Kidney (tissue), 14 donors: ENCODE results near the gene PTEN. TPM values are rescaled to one million over a fixed set of nuclear protein-coding genes. Genes with fewer than 3 reads are reported as not detected.

Experiments
- DNase-seq, 5 donors: peaks; one replicate each; pipeline ENCODE4 v3.0.0-alpha.2; 2013 to 2020
- FAIRE-seq: peaks from 2 replicates; lab custom pipeline; 2012; peaks lifted over from hg19 to GRCh38; lab: Jason Lieb, UNC
- H3K27ac ChIP-seq, 2 donors: one replicate each; pipeline ENCODE4 v1.7.0; 2013; ENCODE audit warnings: low read depth in 2 of 2, low read length in 2 of 2, inconsistent platforms in 1 of 2
- H3K27me3 ChIP-seq: one replicate; pipeline ENCODE4 v1.7.1; 2013; ENCODE audit warnings: low read length, inconsistent platforms; ENCODE audit not compliant: control insufficient read depth, insufficient read depth
- H3K36me3 ChIP-seq, 3 donors: one replicate each; pipeline versions ENCODE4 v1.7.0 to v1.7.1; 2013; ENCODE audit warnings: low read length in 3 of 3, control low read depth in 1 of 3, inconsistent platforms in 1 of 3; ENCODE audit not compliant: insufficient read depth in 3 of 3, control insufficient read depth in 2 of 3
- H3K4me1 ChIP-seq, 3 donors: one replicate each; pipeline versions ENCODE4 v1.7.0 to v1.7.1; 2013; ENCODE audit warnings: low read length in 3 of 3, inconsistent platforms in 1 of 3, low read depth in 1 of 3; ENCODE audit not compliant: control insufficient read depth in 2 of 3, insufficient read depth in 2 of 3
- H3K4me3 ChIP-seq, 3 donors: one replicate each; pipeline versions ENCODE4 v1.7.0 to v1.8.1; 2013; ENCODE audit warnings: low read length in 3 of 3, control low read depth in 1 of 3, inconsistent platforms in 1 of 3
- H3K9ac ChIP-seq, 3 donors: one replicate each; pipeline versions ENCODE4 v1.7.0 to v1.7.1; 2013; ENCODE audit warnings: low read length in 3 of 3, control low read depth in 1 of 3, inconsistent platforms in 1 of 3
- H3K9me3 ChIP-seq, 3 donors: one replicate each; pipeline versions ENCODE4 v1.7.0 to v1.7.1; 2013; ENCODE audit warnings: low read length in 3 of 3, control low read depth in 1 of 3, inconsistent platforms in 1 of 3; ENCODE audit not compliant: control insufficient read depth in 2 of 3, insufficient read depth in 1 of 3
- CTCF ChIP-seq: IDR thresholded peaks from 3 replicates; pipeline ENCODE4 v1.5.1; 2012; ENCODE audit warnings: mild to moderate bottlenecking, moderate library complexity, borderline replicate concordance; ENCODE audit not compliant: insufficient read depth; ENCODE audit errors: extremely low read depth
- intact Hi-C: fragments of 100-400 bp; cut with DNase I; formaldehyde crosslinking; loops from one replicate; pipeline ENCODE4 v1.11.1; 2022
- polyA plus RNA-seq: library from polyadenylated mRNA; stranded (reverse); fragments of 350-450 nt; fragmentation: Illumina TruSeq; extraction: RNeasy Lipid Tissue Mini Kit (QIAGEN cat#74804); gene quantifications from one replicate; pipeline ENCODE4 v1.2.3, GENCODE V29; 2014; ENCODE audit warnings: low read depth, low replicate concordance; ENCODE audit not compliant: insufficient read depth
- total RNA-seq: library from RNA; stranded (reverse); fragmentation: NEBNext Ultra II Directional; extraction: Animal tissue kit (Norgen Biotek cat#: 25700); gene quantifications from one replicate; pipeline ENCODE4 v1.2.1, GENCODE V29; 2021
- donor health status: control.
- donor health status: control.
- donor health status: control.
- donor health status: control.
- donor health status: control.
- donor health status: DM: yes; HTN: yes; CAD: no.
- donor health status: Normal renal cell carcinoma (clear cell type).

The PTEN gene
- total and polyA plus RNA-seq, 2 donors from 2014 or later, result 22.3 to 154 TPM

GRCh38 chr10:87930141-87930540 is 66.7 kb downstream of the PTEN start:
- H3K4me1 ChIP-seq, result no peaks in the 10 kb centered on the region
- DNase-seq (no peak), FAIRE-seq (peak; percentile 32)
- H3K27ac ChIP-seq, result no peak overlapping the region
- no peaks in the 10 kb centered on the region for H3K27me3 ChIP-seq
- no peak overlapping the region for H3K4me3 ChIP-seq
- H3K9me3 ChIP-seq, result no peaks in the 10 kb centered on the region
- TF ChIP-seq CTCF, result no peak
- H3K36me3 ChIP-seq, result no peaks in the 10 kb centered on the region
- H3K9ac ChIP-seq, result no peak overlapping the region
- intact Hi-C loops, result no loop called here

DNA sequence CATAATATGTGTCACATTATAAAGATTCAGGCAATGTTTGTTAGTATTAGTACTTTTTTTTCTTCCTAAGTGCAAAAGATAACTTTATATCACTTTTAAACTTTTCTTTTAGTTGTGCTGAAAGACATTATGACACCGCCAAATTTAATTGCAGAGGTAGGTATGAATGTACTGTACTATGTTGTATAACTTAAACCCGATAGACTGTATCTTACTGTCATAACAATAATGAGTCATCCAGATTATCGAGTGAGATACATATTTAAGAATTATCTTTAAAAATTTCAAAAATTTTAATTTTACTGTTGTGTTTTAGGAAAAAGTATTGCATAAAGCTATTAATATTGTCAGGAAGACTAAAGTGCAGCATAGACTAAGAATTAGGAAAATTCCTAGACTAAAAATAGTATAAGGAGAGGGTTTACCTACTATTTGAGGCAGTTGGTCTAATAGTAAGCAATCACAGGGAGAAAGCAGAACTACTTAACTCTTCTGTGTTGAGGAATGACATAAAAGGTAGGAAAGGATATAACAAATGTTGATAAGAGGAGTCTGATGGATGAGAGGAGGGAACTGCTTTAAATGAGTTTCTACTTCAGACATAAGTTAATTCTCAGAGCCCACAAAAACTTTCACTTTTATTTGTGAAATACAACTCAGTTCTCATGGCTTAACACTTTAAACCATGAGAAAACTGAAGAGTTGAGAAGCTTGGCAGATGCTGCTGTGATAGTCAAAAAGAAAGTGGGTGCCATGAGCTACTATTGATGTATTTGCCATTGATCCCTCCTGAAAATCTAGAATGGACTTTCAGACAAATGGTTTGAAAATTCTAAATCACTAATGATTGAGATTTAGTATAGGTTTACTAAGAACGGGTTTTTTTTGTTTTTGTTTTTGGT is 67.8 kb downstream of the PTEN start:
- FAIRE-seq (no peak), DNase-seq (no peak)
- H3K4me1 ChIP-seq, result no peaks in the 10 kb centered on the region
- no peak overlapping the region for H3K4me3 ChIP-seq
- no peaks in the 10 kb centered on the region for H3K27me3 ChIP-seq
- H3K9ac ChIP-seq, result no peak overlapping the region
- peaks cover 0 to 2% (median 0%) of the 10 kb centered on the region in 3 donors for H3K36me3 ChIP-seq
- H3K27ac ChIP-seq, result no peak overlapping the region
- intact Hi-C loops, result no loop called here
- TF ChIP-seq CTCF, result no peak
- no peaks in the 10 kb centered on the region for H3K9me3 ChIP-seq

DNA sequence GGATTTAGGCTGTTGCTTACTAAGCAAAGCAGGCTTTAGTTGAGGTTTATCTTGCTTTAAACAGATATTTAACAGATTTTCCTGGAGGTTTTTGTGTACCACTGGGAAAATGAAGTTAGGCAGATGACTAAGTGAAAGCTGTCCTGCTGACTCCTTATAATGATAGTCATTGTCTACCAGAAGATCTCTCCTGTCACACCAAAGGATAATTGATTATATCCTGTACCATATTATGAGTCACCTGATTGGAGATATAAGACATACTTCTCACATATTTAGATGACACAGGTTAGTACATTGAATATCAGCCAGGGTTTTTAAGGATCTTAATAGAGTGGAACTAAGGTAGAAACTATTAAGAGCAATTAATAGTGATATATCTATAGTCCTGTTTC is 68.4 kb downstream of the PTEN start:
- no peak overlapping the region for H3K27ac ChIP-seq
- intact Hi-C loops, result no loop called here
- H3K27me3 ChIP-seq, result no peaks in the 10 kb centered on the region
- no peak overlapping the region for H3K4me3 ChIP-seq
- no peaks in the 10 kb centered on the region for H3K9me3 ChIP-seq
- H3K4me1 ChIP-seq, result no peaks in the 10 kb centered on the region
- no peak for DNase-seq
- no peak for TF ChIP-seq CTCF
- FAIRE-seq, result no peak
- peaks cover 0 to 2% (median 0%) of the 10 kb centered on the region in 3 donors for H3K36me3 ChIP-seq
- H3K9ac ChIP-seq, result no peak overlapping the region
